Esophagus muscularis mucosa (tissue), 3 donors: ENCODE data around the gene BAIAP2L1.

Source experiments
- POLR2A ChIP-seq: fragments of 450-650 bp; IDR thresholded peaks from one replicate; pipeline ENCODE4 v1.6.1; 2017; ENCODE audit warnings: antibody characterized with exemption, moderate library complexity, mild to moderate bottlenecking, low read depth
- POLR2AphosphoS5 ChIP-seq, 2 donors: sonication (generic); formaldehyde crosslinking; IDR thresholded peaks; one replicate each; pipeline ENCODE4 v1.6.1; 2017; ENCODE audit warnings: antibody characterized with exemption in 2 of 2
- TF ChIP-seq, protein P1 (sequence below), 3 experiments: fragments of 200-600 bp in 2 of 3; fragments of 450-650 bp in 1 of 3; sonication (generic) in 2 of 3; IDR thresholded peaks; one replicate each; pipeline ENCODE4 v1.5.1; 2017 to 2019; ENCODE audit warnings: antibody characterized with exemption in 3 of 3, mild to moderate bottlenecking in 2 of 3, moderate library complexity in 1 of 3

DNA sequence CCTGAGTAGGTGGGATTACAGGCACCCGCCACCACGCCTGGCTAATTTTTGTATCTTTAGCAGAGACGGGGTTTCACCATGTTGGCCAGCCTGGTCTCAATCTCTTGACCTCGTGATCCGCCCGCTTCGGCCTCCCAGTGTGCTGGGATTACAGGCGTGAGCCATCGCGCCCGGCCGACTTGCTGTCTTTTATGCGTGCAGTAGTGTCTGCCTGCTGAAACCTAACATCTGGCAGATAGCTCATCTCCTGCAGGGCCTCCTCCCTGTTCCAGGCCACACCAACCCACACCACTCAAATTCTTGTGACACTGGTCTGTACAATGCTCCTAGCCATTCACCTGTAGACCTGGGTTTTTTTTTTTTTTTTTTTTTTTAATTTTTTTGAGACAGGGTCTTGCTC, 41.5 kb downstream of the BAIAP2L1 start:
- TF ChIP-seq, protein P1, sequence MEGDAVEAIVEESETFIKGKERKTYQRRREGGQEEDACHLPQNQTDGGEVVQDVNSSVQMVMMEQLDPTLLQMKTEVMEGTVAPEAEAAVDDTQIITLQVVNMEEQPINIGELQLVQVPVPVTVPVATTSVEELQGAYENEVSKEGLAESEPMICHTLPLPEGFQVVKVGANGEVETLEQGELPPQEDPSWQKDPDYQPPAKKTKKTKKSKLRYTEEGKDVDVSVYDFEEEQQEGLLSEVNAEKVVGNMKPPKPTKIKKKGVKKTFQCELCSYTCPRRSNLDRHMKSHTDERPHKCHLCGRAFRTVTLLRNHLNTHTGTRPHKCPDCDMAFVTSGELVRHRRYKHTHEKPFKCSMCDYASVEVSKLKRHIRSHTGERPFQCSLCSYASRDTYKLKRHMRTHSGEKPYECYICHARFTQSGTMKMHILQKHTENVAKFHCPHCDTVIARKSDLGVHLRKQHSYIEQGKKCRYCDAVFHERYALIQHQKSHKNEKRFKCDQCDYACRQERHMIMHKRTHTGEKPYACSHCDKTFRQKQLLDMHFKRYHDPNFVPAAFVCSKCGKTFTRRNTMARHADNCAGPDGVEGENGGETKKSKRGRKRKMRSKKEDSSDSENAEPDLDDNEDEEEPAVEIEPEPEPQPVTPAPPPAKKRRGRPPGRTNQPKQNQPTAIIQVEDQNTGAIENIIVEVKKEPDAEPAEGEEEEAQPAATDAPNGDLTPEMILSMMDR (IDR thresholded peaks at IDR 0.05), result no peak
- TF ChIP-seq POLR2A, result no peak
- TF ChIP-seq POLR2AphosphoS5 (IDR thresholded peaks at IDR 0.05), result no peak
